GM21367 (cell line): ENCODE results near the gene FERMT1.
"Not testable (repeated sequence)": the region's sequence is repeated elsewhere in the genome, so short reads cannot be mapped to it uniquely, and the experiment has no call there.

ENCODE experiments used
- ATAC-seq: cut with Tn5 transposase; IDR thresholded peaks from one replicate; pipeline ENCODE4 v1.9.1; 2021; ENCODE audit not compliant: unreplicated experiment

FERMT1 gene

DNA sequence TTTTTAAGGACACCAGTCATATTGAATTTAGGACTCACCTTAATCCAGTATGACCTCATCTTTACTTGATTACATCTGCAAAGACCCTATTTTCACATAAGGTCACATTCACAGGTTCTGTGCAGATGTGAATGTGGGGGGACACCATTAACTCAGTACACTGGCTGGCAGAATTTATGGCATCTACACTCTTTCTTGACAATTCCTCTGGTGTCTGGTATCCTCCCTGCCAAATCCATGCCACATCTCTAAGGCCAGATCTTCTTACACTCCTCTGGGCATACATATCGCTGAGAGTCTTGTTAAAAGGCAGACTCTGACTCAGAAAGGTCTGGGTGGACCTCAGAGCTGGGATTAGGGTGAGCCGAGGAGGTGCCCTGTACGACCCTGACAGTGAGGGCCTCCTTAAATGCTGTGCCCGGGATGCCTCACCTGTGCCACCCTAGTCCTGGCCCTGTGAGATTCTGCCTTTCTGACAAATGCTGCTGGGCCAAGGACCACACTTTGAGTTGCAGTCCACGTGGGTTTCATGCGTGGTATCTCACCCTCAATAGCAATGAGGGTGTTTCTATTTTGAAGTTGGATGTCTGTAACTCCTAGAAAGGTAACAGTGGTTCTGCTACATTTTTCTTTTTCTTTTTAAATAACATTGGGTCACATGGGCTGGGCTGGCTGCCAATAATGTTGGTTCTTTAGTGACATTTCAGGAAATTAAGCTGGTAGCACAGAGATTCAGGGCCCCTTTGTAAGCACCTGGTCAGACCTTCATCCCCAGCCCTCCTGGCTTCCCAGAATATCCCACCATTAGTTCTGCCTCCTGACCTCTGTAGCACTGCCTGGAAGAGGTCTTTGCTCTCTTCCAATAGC is 51.8 kb downstream of the FERMT1 start:
- ATAC-seq = no peak

DNA sequence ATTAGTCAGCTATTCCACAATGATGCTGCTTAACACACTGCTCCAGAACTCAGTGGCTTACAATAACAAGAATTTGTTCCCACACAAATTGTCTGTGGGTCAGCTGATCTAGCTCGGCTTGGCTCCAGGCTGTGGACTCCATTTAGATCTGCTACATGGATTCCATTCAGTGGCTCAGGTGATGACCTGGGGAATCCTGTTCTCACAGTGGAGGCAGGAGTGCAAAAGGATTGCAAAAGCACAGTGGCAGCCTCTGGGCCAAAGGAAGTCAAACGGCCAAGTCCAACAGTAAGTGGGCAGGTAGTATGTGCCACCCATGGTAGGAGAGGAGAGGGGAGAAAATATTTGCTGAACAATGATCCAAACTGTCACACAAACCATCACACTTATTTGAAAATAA is 53.2 kb downstream of the FERMT1 start:
- ATAC-seq = no peak

DNA sequence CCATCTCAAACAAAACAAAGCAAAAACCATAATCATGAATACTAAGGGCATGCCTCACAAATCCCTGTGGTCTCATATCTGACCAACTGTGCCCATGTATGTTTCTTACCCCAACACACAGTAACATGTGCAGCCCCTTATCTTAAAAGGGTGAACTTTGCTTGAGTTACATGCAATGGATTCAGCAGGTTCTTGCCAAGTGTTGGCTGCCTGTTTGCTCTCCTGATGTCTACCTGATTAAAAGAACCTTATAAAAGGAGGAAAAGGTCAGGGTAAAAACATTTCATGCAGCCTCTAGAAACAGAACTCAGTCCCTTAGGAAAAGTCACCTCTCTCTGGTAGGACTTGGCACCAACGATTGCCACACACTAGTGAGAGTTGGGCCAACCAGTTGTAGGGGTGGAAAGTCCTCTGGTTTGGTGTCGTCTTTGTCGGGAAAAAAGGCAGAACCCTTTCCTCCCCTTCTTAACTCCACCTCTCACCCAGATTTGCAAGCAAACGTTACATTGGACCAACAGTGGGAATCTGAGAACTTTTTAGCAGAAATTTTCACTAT is 55.0 kb downstream of the FERMT1 start:
- ATAC-seq = no peak

DNA sequence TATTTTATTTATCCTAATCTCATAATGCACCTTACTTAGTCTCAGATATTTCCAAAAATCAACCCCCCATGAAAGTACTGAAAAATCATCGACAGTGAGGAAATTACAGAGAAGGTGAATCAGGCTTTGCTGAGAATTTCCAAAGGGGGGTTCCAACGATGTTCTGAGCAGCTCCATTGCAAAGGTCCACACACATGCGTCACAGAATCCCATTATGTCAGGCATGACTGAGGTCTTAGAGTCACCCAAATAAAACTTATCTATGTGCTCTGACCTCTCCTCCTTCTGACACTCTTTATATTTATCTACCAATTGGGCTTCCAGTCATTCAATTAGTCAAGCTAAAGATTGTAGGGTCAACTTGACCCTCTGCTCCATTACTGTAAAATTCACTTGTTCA is 56.2 kb downstream of the FERMT1 start:
- no peak for ATAC-seq

DNA sequence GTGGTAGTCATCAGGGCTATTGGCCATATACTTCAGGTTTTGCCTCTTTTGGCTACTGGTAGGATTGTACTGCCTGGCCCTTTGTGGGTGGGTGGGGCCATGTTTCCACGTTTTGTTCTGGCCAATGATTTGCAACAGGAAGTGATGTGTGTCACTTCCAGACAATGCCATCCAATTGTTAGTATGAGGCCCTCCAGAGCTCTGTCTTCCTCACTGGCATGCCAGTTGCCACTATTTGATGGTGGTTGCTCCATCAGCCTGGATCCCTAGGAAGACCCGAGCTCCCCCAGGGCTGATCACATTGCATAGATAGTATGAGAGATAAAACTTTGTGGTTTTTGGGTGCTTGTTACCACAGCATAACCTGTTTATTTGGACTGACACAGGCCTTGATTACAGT is 61.3 kb downstream of the FERMT1 start:
- ATAC-seq = no peak

DNA sequence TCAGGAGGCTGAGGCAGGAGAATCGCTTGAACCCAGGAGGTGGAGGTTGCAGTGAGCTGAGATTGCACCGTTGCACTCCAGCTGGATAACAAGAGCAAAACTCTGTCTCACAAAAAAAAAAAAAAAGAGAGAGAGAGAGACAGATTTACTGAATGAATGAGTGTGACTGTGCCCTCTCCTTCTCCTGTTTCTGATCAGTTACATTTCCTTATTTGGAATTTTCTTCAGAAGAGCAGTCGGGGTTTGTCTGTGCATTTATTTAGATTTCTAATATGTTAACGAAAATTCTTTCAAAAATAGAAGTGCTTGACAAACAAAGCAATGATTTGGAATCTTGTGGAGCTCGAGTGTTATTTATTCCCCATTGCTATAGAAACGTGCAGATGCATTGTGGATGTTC is 62.6 kb downstream of the FERMT1 start:
- ATAC-seq = no peak

DNA sequence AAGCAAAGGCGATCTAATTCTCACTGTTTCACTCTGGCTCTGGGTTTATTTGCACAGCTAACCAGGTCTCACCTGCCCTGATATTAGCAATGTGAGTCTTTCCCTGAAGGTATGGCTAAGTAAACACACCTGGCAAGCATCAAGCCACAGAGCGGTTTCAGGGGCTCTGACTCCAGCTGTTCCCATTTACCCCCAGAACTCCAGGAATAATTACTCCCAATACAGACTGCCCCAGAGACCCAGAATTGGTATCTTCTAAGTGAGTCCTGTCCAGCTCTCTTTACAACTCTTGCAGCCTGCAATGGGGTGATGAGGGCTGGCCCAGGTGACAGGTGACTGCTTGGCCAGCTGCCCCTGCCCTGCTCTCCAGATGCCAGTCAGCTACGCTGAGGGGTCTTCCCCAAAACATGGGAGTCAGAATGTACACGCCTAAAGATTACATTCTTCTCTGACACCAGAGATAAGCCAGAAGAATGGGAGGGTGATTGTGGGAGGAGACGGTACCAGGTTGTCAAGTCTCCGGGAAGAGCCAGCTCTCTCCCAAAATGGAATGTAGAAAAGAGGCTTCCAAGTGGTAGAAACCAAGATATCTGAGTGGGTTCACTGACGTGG is 64.0 kb downstream of the FERMT1 start:
- ATAC-seq = no peak

DNA sequence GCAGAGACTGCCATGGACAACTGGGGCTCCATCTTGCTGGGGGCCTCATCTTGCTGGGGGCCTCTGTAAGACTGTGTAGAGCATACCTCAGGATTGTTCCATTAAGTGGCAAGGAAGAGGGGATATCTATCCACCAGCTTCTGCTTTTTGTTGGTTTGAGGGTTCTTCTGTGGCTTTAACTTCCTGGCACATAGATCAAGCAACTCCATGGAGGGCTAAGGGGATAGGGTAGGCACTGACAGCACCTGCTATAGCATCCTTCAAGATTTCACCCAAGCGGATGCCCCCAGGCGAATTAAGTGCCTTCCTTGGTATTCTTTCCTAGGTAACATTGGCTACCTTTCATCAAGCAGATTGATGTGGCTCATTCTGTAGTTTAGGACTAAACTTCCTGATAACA is 65.1 kb downstream of the FERMT1 start:
- no peak for ATAC-seq

DNA sequence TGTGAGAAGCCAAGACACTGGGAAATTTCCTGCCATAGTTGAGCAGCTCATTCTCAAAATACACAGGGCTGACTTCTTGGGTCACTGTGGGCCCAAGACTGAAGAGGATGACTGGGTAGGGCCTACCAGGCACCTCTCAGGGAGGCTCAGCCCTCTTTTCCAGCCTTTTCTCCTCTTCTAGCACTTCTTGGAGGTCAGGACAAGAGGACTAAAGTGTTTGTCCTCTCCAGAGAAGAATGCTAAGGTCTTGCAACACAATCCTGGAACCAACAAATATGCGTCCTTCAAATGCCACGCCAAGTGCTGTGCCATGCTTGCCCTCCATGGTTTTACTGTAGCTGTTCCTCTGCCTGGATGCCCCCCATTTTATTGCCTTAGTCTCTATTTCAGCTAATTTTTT is 65.7 kb downstream of the FERMT1 start:
- no peak for ATAC-seq

DNA sequence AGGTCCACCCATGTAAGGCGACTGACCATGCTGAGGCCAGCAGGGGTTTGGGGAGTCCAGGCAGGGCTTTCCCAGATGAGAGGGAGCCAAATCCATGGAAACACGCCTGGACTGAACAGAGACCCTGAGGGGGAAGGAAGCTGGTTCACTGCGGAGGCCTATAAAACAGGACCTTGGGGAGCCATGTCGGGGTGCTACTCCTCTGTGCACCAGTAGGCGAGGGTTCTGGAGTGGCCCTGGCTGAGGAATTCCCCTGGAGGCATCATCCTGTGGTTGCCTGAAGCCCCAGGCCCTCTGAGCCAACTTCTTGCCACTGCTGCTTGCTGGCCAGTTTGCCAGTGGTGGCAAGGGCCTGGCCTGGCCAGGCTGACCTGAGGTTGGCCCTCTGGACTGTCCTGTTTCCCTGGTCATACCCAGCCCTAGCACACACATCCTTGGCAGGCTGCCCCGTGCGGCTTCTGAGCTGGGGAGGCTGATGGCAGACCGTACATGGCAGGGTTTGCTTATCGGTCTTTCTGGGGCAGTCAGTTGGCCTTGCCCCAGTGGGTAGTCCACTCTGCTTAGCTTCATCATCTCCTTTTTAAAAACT is 66.8 kb downstream of the FERMT1 start:
- ATAC-seq = no peak

DNA sequence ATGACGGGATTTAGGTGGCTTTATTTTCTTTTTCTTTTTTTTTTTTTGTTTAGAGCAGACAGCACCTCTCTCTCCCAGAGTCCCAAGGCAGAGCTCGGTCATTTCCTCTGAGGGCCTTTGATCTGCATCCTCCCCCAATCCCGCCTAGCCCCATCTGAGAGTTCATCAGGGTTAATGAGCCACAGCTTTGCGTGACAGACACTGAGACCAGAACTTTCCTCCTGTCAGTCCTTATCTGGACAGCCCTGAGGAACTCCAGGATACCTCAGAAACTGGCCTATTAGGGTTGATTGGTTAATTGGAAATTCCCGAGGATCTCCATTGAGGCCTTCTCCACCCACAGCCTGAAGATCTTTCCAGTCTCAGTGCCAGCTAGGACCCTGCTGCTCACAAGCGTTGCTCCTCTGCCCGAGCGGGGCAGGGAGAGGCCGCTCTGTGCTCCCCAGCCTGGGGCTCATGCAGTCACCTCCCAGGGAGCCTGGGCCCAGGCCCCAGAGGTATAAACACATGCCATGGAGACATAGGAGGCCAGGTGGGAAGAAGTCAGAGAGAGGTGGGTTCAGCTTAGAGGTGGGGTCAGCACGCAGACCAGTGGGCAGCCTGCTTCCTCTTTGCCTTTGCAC is 67.6 kb downstream of the FERMT1 start:
- no peak for ATAC-seq

DNA sequence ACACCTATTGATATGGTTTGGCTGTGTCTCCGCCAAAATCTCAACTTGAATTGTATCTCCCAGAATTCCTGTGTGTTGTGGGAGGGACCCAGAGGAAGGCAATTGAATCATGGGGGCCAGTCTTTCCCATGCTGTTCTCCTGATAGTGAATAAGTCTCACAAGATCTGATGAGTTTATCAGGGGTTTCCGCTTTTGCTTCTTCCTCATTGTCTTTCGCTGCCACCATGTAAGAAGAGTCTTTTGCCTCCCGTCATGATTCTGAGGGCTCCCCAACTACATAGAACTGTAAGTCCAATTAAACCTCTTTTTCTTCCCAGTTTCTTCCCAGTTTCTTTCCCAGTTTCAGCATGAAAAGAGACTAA is 68.2 kb downstream of the FERMT1 start:
- not testable (repeated sequence) for ATAC-seq

DNA sequence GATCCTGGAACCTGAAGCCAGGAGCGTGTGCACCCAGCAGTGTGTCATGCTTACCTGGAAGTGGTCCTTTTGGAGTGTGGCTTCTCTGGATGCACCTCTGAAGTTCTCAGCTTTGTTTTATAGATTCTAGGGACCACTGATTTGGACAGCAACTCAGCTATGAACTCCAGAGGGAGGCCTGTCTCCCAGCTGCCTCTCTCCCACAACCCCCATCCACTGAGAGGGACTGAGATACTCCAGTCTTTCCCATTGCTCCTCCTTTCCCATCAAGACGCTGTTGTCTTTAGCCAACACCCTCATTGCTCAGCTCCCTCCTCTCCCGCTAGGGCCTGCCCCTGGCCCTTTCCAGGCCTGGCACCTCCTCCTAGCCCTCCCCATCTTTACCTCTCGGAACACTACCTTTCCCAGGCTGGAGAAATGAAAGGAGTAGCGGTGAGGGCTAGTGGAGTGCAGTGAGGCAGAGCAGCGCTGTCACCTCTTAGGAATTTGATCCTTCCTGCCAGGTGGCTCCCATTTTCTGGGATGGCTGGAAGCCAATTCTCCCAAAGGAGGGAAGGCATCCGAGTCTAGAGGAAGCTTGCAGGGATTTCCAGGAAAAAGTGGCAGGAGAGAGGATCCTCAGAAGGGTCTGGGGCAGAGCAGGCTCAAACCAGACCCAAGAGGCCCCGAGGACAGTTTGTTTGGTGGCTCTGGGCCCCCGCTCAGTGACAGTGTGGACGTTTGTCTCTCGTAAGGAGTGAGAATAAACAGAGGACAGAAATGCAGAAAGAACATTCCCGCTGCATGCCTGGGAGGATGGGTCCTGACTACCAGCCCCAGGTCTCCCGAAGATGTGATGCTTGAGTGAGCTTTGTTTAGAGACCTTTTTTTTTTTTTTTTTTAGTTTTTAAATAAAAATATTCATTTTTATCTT is 68.8 kb downstream of the FERMT1 start, which contains the start of gene LRRN4:
Gene LRRN4, minus strand, starts transcription at position 285 of the 913 bp plus-strand sequence. CDS start 1,261 bp downstream, outside the sequence.
- no peak for ATAC-seq

DNA sequence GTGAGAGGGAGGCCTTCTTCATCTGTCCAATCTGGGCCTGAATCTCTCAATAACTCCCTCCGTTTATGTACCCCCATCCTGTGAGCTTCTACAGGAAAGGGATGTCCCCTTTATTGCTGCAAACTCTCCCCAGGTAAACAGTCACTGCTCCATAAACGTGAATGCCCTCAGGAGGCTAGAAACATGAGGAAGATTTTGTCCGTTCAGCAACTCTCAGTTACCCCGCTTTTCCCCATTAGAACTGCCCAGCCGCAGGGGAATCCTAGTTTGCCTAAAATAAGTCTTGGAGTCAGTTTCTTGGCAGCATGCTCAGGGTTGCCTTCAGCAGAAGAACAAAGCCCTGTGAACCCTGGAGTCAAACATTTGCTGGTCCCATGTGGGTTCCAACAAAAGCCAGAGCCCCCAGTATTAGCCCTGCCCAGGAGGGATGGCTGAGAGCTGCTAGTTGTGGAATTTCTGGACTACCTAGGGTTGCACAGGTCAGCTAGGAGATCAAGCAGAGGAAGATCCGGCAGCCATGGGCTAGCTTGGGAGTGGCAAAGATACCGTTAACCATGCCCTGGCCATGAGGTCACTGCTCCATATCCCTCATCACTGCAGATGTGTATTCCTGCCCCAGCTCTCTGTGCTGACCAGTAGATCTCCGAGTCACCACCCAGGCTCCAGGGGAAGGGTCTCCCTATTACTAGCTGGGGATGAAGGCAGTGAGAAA is 69.6 kb downstream of the FERMT1 start:
- ATAC-seq = no peak

DNA sequence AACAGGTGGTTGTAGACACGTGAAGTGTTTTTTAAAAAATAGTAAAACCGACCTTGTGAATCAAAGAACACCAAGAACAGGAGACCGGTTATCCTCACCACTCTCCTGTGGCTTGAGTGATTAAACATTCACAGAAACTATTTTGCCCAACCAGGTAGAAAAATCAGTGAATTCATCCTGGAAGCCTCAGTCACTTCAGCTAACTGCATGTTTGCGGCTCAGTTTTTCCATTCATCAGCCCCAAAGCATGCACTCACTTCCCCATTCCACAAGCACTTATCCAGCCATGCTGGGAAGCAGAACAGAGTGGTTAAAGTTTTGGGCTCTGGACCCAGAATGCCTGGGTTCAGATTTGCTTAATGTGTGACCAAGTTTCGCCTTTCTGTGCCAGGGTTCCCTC is 71.3 kb downstream of the FERMT1 start:
- ATAC-seq = no peak

DNA sequence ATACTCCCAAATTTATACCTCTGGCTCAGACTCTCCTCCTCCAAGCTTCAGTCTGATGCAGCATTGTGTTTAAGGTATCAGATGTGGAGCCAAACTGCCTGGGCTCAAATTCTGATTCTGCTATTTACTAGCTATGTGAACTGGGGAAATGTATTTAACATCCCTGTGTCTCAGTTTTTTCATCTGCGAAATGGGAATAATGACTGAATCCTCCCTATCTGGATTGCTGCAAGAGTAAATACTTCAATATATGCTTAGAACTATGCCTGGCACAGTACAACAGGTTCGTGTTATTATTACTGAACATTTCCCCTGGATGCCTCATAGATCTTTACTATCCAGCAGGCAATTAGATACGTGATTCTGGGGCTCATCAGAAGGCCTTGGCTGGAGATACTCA is 74.4 kb downstream of the FERMT1 start:
- ATAC-seq = no peak

DNA sequence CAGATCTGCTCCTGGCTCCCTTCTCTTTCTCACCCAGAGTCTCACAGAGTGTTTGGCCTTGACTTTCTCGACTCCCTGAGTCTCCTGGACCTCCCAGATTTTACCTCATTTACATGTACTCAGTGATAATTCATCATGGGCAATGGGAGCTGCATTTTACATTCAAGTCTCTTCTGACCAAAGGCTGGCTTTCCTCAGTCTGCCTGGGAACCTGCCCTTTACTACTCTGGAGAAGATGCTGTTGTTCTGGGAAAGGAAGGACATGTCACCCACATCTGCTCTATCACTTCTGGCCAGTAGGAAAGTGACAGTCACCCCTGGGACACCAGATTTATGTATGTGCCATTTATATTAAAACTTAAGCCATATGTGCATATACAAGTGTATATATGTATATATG is 76.4 kb downstream of the FERMT1 start:
- no peak for ATAC-seq

DNA sequence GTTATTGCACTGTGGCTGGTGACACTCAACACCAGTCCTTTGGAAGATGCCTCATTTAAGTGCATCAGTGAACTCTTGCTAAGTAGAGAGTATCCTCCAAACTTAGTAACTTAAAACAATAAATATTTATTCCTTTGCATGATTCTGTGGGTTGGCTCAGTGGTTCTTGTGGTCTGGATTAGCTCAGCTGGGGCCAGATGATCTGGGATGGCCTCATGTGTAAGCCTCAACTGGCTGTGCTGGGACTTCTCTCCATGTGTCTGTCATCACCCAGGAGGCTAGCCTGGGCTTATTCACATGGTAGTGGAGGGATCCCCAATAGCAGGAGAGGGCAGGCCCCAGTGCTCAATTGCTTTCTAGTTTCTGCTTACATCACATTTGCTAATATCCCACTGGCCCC is 77.3 kb downstream of the FERMT1 start:
- no peak for ATAC-seq

DNA sequence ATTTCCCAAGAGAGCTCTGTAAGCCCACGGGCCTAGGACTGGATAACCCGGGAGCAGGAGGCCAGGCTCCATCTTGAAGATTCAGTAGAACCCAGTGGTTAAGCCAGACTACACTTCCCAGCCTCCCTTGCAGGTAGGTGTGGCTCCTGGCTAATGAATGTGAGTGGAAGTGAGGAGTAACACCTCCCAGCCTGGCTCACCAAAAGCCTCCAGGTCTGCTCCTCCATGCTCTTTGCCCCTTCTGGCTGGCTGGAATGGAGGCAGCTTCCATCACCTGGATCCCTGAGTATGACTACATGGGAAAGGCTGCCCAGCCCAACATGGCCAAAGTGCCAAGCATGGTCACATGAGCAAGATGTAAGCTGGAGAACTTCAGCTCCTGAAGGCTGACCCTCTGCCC is 78.7 kb downstream of the FERMT1 start:
- ATAC-seq = no peak

DNA sequence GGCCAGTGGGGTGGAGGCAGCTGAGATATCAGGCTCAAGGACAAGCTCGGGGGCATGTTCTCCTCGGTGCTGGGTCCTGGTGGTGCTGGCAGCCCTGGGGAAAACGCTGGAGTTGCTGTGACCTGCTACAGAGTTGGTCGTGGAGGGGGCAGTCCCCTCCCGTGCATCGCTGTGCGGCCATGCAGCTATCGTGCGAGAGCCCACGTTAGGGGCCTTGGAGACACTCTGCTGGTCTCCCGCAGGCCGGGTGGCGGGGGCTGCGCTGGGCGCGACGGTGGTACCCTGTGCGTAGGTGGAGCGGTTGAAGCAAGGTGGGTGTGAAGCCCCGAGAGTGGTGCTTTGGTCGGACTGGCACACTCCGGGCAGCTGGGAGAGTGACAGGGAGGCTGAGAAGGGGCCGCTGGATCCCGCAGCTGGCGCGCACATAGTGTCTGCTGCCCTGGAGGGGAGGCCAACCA is 81.0 kb downstream of the FERMT1 start:
- ATAC-seq = no peak
